Ascending aorta (tissue), 2 donors: ENCODE measurements around the gene MTAP. TPM values are rescaled to one million over a fixed set of nuclear protein-coding genes. Genes with fewer than 3 reads are reported as not detected.

ENCODE experiments used
- DNase-seq, 2 donors: peaks; one replicate each; pipeline ENCODE4 v3.0.0-alpha.2; 2019; ENCODE audit warnings: low spot score in 2 of 2
- H3K27ac ChIP-seq, 2 donors: fragments of 200-600 bp; sonication (generic); one replicate each; pipeline ENCODE4 v1.5.1; 2016 to 2017; ENCODE audit warnings: mild to moderate bottlenecking in 1 of 2
- H3K27me3 ChIP-seq: fragments of 200-600 bp; sonication (generic); one replicate; pipeline ENCODE4 v1.5.1; 2017
- H3K36me3 ChIP-seq, 2 donors: fragments of 200-600 bp; sonication (generic); one replicate each; pipeline ENCODE4 v1.5.1; 2016
- H3K4me1 ChIP-seq, 2 donors: fragments of 200-600 bp; sonication (generic); one replicate each; pipeline ENCODE4 v1.5.1; 2016 to 2017; ENCODE audit warnings: mild to moderate bottlenecking in 1 of 2
- H3K4me3 ChIP-seq, 2 donors: fragments of 200-600 bp; sonication (generic); one replicate each; pipeline ENCODE4 v1.5.1; 2016 to 2017; ENCODE audit warnings: mild to moderate bottlenecking in 1 of 2
- H3K9me3 ChIP-seq, 2 donors: fragments of 200-600 bp; sonication (generic); one replicate each; pipeline ENCODE4 v1.5.1; 2016
- CTCF ChIP-seq, 3 experiments: fragments of 200-600 bp in 2 of 3; fragments of 450-650 bp in 1 of 3; sonication (generic) in 2 of 3; IDR thresholded peaks; one replicate each; pipeline ENCODE4 v1.5.1; 2016 to 2019; ENCODE audit warnings: antibody characterized with exemption in 3 of 3, mild to moderate bottlenecking in 1 of 3, moderate library complexity in 1 of 3
- intact Hi-C: fragments of 100-400 bp; cut with DNase I; formaldehyde crosslinking; loops from one replicate; pipeline ENCODE4 v1.15.1; 2023
- total RNA-seq: library from RNA; depleted of rRNA; stranded (reverse); fragments of >200 nt; gene quantifications from one replicate; pipeline ENCODE4 v1.1.0, GENCODE V29; 2016

Gene MTAP
- total RNA-seq, 1 donor from 2014 or later, result 34.7 TPM

DNA sequence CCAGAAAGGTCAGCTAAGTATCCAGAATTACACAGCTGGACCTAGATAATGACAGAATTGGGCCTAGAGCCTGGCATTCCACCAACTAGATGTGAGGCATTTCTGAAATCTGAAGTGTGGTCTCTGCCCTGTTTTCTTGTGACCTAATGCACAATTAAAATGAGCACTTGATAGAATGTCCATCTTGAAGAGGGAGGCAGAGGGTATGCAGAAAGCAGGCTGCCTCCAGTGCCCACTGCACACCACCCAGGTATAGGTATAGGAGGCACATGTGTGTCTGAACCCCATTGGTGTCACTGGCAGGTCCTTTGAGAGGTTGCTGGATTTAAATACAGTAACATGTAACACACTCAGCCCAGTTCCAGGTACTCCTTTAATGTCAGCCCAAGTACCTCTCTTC, 2.4 kb downstream of the MTAP start:
- no peak for DNase-seq
- no peak overlapping the region for H3K27ac ChIP-seq
- H3K9me3 ChIP-seq, result no peaks in the 10 kb centered on the region
- TF ChIP-seq CTCF (IDR thresholded peaks at IDR 0.05), result no peak
- peaks cover 0 to 5% of the 10 kb centered on the region in 2 donors for H3K36me3 ChIP-seq
- H3K4me1 ChIP-seq, result peaks cover 0 to 10% of the 10 kb centered on the region in 2 donors
- H3K27me3 ChIP-seq, result no peaks in the 10 kb centered on the region
- H3K4me3 ChIP-seq, result no peak overlapping the region
- intact Hi-C loops, result loop anchor here (5.0 to 10.0 kb wide), 3 partner anchors 298 to 1120 kb away; partner anchors contain the start of genes DMRTA1 and FOCAD

DNA sequence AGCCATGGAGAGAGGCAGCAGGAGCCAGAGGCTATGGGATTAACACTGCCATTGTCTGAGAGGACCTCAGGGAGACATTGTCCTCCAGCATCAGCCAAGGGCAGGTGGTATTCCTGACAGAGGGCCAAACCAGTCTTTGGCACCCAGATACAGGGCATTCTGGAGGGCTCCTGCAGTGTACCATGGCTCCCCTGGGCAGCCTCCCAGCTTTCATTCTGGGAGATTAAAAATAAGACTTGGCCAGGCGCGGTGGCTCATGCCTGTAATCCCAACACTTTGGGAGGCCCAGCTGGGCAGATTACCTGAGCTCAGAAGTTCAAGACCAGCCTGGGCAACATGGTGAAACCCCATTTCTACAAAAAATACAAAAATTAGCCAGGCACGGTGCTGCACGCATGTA, 4.2 kb downstream of the MTAP start:
- no peak for DNase-seq
- intact Hi-C loops, result loop anchor here (10.0 kb wide), 1 partner anchor 1122 kb away; the partner anchor contains the start of gene FOCAD
- H3K36me3 ChIP-seq, result peaks cover 0 to 5% of the 10 kb centered on the region in 2 donors
- no peak for TF ChIP-seq CTCF (IDR thresholded peaks at IDR 0.05)
- H3K9me3 ChIP-seq, result no peaks in the 10 kb centered on the region
- H3K27me3 ChIP-seq, result no peaks in the 10 kb centered on the region
- peaks cover 0 to 10% of the 10 kb centered on the region in 2 donors for H3K4me1 ChIP-seq
- H3K27ac ChIP-seq, result no peak overlapping the region
- H3K4me3 ChIP-seq, result no peak overlapping the region

DNA sequence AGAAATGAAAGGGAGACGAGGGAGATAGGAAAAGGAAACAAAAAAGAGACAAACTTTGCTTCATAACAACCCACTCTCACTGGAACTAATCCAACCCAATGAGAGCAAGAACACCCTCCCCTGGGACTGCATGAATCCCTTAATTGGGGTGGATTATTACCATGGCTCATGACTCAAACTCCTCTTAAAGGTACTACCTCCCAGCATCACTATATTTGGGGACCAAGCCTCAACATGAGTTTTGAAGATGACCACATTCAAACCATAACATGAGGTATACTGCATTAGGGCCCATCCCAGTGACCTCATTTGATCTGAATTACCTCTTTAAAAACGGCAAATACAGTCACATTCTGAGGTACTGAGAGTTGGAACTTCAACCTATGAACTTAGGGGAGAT, 8.0 kb downstream of the MTAP start:
- Histone ChIP-seq H3K4me1 (peaks cover 0 to 4% of the 10 kb centered on the region in 2 donors), H3K4me3 (no peak overlapping the region), H3K27ac (no peak overlapping the region), H3K9me3 (no peaks in the 10 kb centered on the region), H3K27me3 (no peaks in the 10 kb centered on the region), H3K36me3 (peaks cover 0 to 5% of the 10 kb centered on the region in 2 donors)
- TF ChIP-seq CTCF (IDR thresholded peaks at IDR 0.05), result no peak
- intact Hi-C loops, result loop anchor here (5.0 kb wide), 1 partner anchor 642 kb away; no protein-coding TSS in a partner anchor
- DNase-seq, result no peak

DNA sequence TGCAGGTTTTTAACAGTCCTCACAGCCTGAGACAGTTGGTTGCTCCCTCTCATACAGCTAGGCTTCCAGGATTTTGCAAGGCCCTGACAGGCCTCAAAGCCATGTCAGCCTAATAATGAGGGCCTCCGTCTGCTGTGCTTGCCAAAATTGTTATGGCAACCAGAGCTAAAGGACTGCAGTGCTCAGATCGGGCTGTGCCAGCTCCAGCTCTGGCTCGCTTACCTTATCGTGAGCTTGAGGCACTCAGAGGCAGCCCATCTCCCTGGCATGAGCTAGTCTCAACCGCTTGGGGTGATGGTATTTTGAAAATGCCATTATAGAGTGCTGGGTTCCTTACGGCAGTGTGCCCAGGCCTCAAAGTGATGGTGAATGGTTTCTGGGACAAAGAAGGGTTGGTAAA, 8.4 kb downstream of the MTAP start:
- H3K27ac ChIP-seq, result no peak overlapping the region
- intact Hi-C loops, result loop anchor here (5.0 kb wide), 1 partner anchor 641 kb away; no protein-coding TSS in a partner anchor

GRCh38 chr9:21811914-21812313, 9.5 kb downstream of the MTAP start:
- H3K27ac ChIP-seq, result no peak overlapping the region
- H3K4me1 ChIP-seq, result peaks cover 0 to 4% of the 10 kb centered on the region in 2 donors
- intact Hi-C loops, result loop anchor here (2.0 to 5.0 kb wide), 2 partner anchors 427 to 640 kb away; no protein-coding TSS in a partner anchor

More for the DNA sequence above, 8.4 kb downstream of the MTAP start:
- no peak for TF ChIP-seq CTCF (IDR thresholded peaks at IDR 0.05)
- peaks cover 2 to 8% of the 10 kb centered on the region in 2 donors for H3K36me3 ChIP-seq
- peaks cover 0 to 4% of the 10 kb centered on the region in 2 donors for H3K4me1 ChIP-seq
- no peaks in the 10 kb centered on the region for H3K9me3 ChIP-seq
- H3K4me3 ChIP-seq, result no peak overlapping the region
- H3K27me3 ChIP-seq, result no peaks in the 10 kb centered on the region
- no peak for DNase-seq

More at GRCh38 chr9:21811914-21812313, 9.5 kb downstream of the MTAP start:
- no peak overlapping the region for H3K4me3 ChIP-seq
- no peak for DNase-seq
- peaks cover 7 to 16% of the 10 kb centered on the region in 2 donors for H3K36me3 ChIP-seq
- TF ChIP-seq CTCF (IDR thresholded peaks at IDR 0.05), result no peak
- no peaks in the 10 kb centered on the region for H3K9me3 ChIP-seq
- no peaks in the 10 kb centered on the region for H3K27me3 ChIP-seq
